Right renal pelvis (tissue), 4 donors: ENCODE data around the gene LAMTOR1. TPM values are rescaled to one million over a fixed set of nuclear protein-coding genes. Genes with fewer than 3 reads are reported as not detected.

Experiments
- DNase-seq, 4 donors: peaks; one replicate each; pipeline ENCODE4 v3.0.0-alpha.2; 2013; ENCODE audit warnings: low read depth in 4 of 4, low spot score in 3 of 4, missing footprints in 1 of 4
- polyA plus RNA-seq, 4 donors: library from polyadenylated mRNA; unstranded; fragments of 120-200 nt; gene quantifications; one replicate each; pipeline ENCODE4 v1.2.1, GENCODE V29; 2013; ENCODE audit not compliant: insufficient read length in 4 of 4

The LAMTOR1 gene
- polyA plus RNA-seq, 4 donors = 111 to 121 (median 114) TPM

GRCh38 chr11:72083414-72083813 is 19.7 kb downstream of the LAMTOR1 start:
- no peak for DNase-seq

GRCh38 chr11:72081821-72082453 is 21.2 kb downstream of the LAMTOR1 start:
- DNase-seq = no peak

- DNase-seq = no peak
Observed at GRCh38 chr11:72081184-72081644, 21.9 kb downstream of the LAMTOR1 start.

- DNase-seq = peak; percentile 99 to 100 (median 100)
Observed at GRCh38 chr11:72080326-72081183, 22.5 kb downstream of the LAMTOR1 start, which contains the start of the genes LRRC51 and NUMA1. Gene LRRC51 (plus strand): TSS chr11:72080850. CDS start chr11:72089084, 8,234 bp downstream. Gene NUMA1 (minus strand): TSS chr11:72080542. CDS start chr11:72035943, 44,599 bp downstream.

GRCh38 chr11:72079819-72080325 is 23.2 kb downstream of the LAMTOR1 start:
- peak in 1 of 4 donors; percentile 44 for DNase-seq

GRCh38 chr11:72078477-72078876 is 24.6 kb downstream of the LAMTOR1 start:
- no peak for DNase-seq

- no peak for DNase-seq
Observed at GRCh38 chr11:72075756-72076155, 27.3 kb downstream of the LAMTOR1 start.

- no peak for DNase-seq
Observed at GRCh38 chr11:72075109-72075508, 28.0 kb downstream of the LAMTOR1 start.

GRCh38 chr11:72072348-72072747 is 30.7 kb downstream of the LAMTOR1 start:
- DNase-seq = no peak

GRCh38 chr11:72070491-72070890 is 32.6 kb downstream of the LAMTOR1 start:
- DNase-seq = no peak

GRCh38 chr11:72069787-72070251 is 33.3 kb downstream of the LAMTOR1 start:
- DNase-seq = no peak

- no peak for DNase-seq
Observed at GRCh38 chr11:72069200-72069599, 33.9 kb downstream of the LAMTOR1 start.

- DNase-seq = no peak
Observed at GRCh38 chr11:72067676-72068075, 35.4 kb downstream of the LAMTOR1 start.

GRCh38 chr11:72067266-72067665 is 35.8 kb downstream of the LAMTOR1 start:
- DNase-seq = no peak

- DNase-seq = no peak
Observed at GRCh38 chr11:72066855-72067254, 36.2 kb downstream of the LAMTOR1 start.

GRCh38 chr11:72061739-72062396 is 41.2 kb downstream of the LAMTOR1 start:
- DNase-seq = no peak

GRCh38 chr11:72058416-72059034 is 44.6 kb downstream of the LAMTOR1 start:
- no peak for DNase-seq

- DNase-seq = no peak
Observed at GRCh38 chr11:72048766-72049460, 54.2 kb downstream of the LAMTOR1 start.
